Endothelial cell of umbilical vein (primary cell): ENCODE data around the gene AGMO. TPM values are rescaled to one million over a fixed set of nuclear protein-coding genes. Genes with fewer than 3 reads are reported as not detected.

Experiments used
- BruUV-seq: library from RNA; stranded (reverse); fragments of 400-500 nt; replicated peaks from 2 replicates; lab custom pipeline; 2021; lab: Mats Ljungman, UMichigan
- CTCF ChIA-PET: fragments of 300-600, 350-600 bp; sonication (Branson Sonifier 250); formaldehyde crosslinking; loops from one replicate; lab custom pipeline; 2021; ENCODE audit warnings: antibody characterized with exemption, inconsistent platforms; lab: Charles Lee
- POLR2A ChIA-PET: fragments of 300-600, 350-600 bp; sonication (Branson Sonifier 250); formaldehyde crosslinking; loops from one replicate; lab custom pipeline; 2021; ENCODE audit warnings: antibody characterized with exemption, inconsistent platforms; lab: Charles Lee
- DNase-seq: peaks from one replicate; pipeline ENCODE4 v3.0.0-alpha.2; 2011; ENCODE audit warnings: low read depth, low spot score
- FAIRE-seq: peaks from 2 replicates; lab custom pipeline; 2011; peaks lifted over from hg19 to GRCh38; lab: Jason Lieb, UNC
- H2AFZ ChIP-seq: 2 replicates; pipeline ENCODE4 v1.6.0; 2012; ENCODE audit warnings: low read depth, low read length, control low read depth, inconsistent platforms
- H3K27ac ChIP-seq: 2 replicates; pipeline ENCODE4 v1.5.1; 2011; ENCODE audit warnings: low read depth, mild to moderate bottlenecking, control low read depth, low read length, moderate library complexity; ENCODE audit not compliant: insufficient read depth
- H3K27me3 ChIP-seq, 2 experiments: 2 replicates each; pipeline versions ENCODE4 v1.6.0 to v1.6.1; 2011; ENCODE audit warnings: low read length in 2 of 2, mixed read lengths in 1 of 2; ENCODE audit not compliant: control insufficient read depth in 2 of 2, insufficient read depth in 2 of 2
- H3K36me3 ChIP-seq, 2 experiments: 2 replicates in 1 of 2; 3 replicates in 1 of 2; pipeline ENCODE4 v1.5.1; 2011; ENCODE audit warnings: low read length in 2 of 2, mild to moderate bottlenecking in 1 of 2, moderate library complexity in 1 of 2; ENCODE audit not compliant: control insufficient read depth in 2 of 2, insufficient read depth in 2 of 2; ENCODE audit errors: extremely low read depth in 1 of 2
- H3K4me1 ChIP-seq: 3 replicates; pipeline ENCODE4 v1.5.1; 2011; ENCODE audit warnings: mild to moderate bottlenecking, low read length; ENCODE audit not compliant: control insufficient read depth, insufficient read depth; ENCODE audit errors: extremely low read depth
- H3K4me2 ChIP-seq: 2 replicates; pipeline ENCODE4 v1.6.1; 2011; ENCODE audit warnings: low read length, control low read depth, mixed read lengths; ENCODE audit not compliant: insufficient read depth
- H3K4me3 ChIP-seq, 3 experiments: fragments of 200-600 bp in 1 of 3; sonication (generic), shearing (Covaris generic) in 1 of 3; replicated peaks in 1 of 3; 2 replicates each; pipeline ENCODE4 v1.5.1; 2011 to 2016; ENCODE audit warnings: control low read depth in 3 of 3, low read length in 3 of 3, mild to moderate bottlenecking in 2 of 3, inconsistent platforms in 1 of 3, low read depth in 1 of 3, moderate library complexity in 1 of 3; ENCODE audit not compliant: insufficient read depth in 1 of 3
- H3K79me2 ChIP-seq: 2 replicates; pipeline ENCODE4 v1.6.0; 2012; ENCODE audit warnings: low read length, inconsistent platforms; ENCODE audit not compliant: control insufficient read depth, insufficient read depth
- H3K9ac ChIP-seq: replicated peaks from 2 replicates; pipeline ENCODE3; 2011; ENCODE audit warnings: low read length, control low read depth; ENCODE audit not compliant: insufficient read depth; ENCODE audit errors: extremely low read depth
- H3K9me1 ChIP-seq: replicated peaks from 3 replicates; pipeline ENCODE4 v1.6.0; 2011; ENCODE audit warnings: mild to moderate bottlenecking, low read length; ENCODE audit not compliant: control insufficient read depth, insufficient read depth; ENCODE audit errors: extremely low read depth
- H3K9me3 ChIP-seq: replicated peaks from 2 replicates; pipeline ENCODE4 v1.5.1; 2012; ENCODE audit warnings: low read length, inconsistent platforms; ENCODE audit not compliant: control insufficient read depth, insufficient read depth
- H4K20me1 ChIP-seq: replicated peaks from 2 replicates; pipeline ENCODE3; 2011; ENCODE audit warnings: mild to moderate bottlenecking, low read length; ENCODE audit not compliant: control insufficient read depth, insufficient read depth; ENCODE audit errors: extremely low read depth
- CTCF ChIP-seq, 2 donors: IDR thresholded peaks; 1 replicate in 1 of 2; 2 replicates in 1 of 2; pipeline ENCODE4 v1.5.1; 2011; ENCODE audit warnings: low read length in 2 of 2, mild to moderate bottlenecking in 2 of 2, moderate library complexity in 2 of 2, control low read depth in 1 of 2, inconsistent platforms in 1 of 2, low read depth in 1 of 2; ENCODE audit not compliant: insufficient read depth in 1 of 2; ENCODE audit errors: extremely low read depth in 1 of 2
- EZH2 ChIP-seq: IDR thresholded peaks from 2 replicates; pipeline ENCODE4 v1.6.1; 2012; ENCODE audit warnings: borderline replicate concordance, low read depth, mild to moderate bottlenecking, moderate library complexity, low read length, inconsistent platforms; ENCODE audit not compliant: severe bottlenecking
- FOS ChIP-seq: IDR thresholded peaks from 2 replicates; pipeline ENCODE4 v1.6.1; 2011; ENCODE audit warnings: mild to moderate bottlenecking, low read length, moderate library complexity, borderline replicate concordance; ENCODE audit not compliant: insufficient read depth
- GATA2 ChIP-seq: IDR thresholded peaks from 2 replicates; pipeline ENCODE4 v1.7.0; 2011; ENCODE audit warnings: low read depth, mild to moderate bottlenecking, moderate library complexity, mixed read lengths, low read length; ENCODE audit not compliant: insufficient read length, insufficient read depth
- JUN ChIP-seq: IDR thresholded peaks from 2 replicates; pipeline ENCODE4 v1.6.1; 2011; ENCODE audit warnings: borderline replicate concordance, low read depth; ENCODE audit not compliant: insufficient read length, insufficient read depth
- MAX ChIP-seq: IDR thresholded peaks from 2 replicates; pipeline ENCODE4 v1.6.1; 2011; ENCODE audit not compliant: insufficient read depth, insufficient read length
- MYC ChIP-seq: IDR thresholded peaks from one replicate; pipeline ENCODE4 v1.6.1; 2011; ENCODE audit warnings: mild to moderate bottlenecking, low read depth, low read length
- POLR2A ChIP-seq: IDR thresholded peaks from 2 replicates; pipeline ENCODE4 v1.6.1; 2012; ENCODE audit warnings: low read depth, mild to moderate bottlenecking, control low read depth, low read length
- POLR2AphosphoS5 ChIP-seq: IDR thresholded peaks from 2 replicates; pipeline ENCODE4 v1.6.1; 2012; ENCODE audit warnings: low read depth, mild to moderate bottlenecking, control low read depth, low read length, moderate library complexity; ENCODE audit not compliant: insufficient read depth
- dilution Hi-C: fragments of 300-500 bp; cut with MboI; formaldehyde crosslinking; loops from one replicate; pipeline ENCODE4 v1.15.0; 2019; ENCODE audit warnings: low sequenced_read_pairs; ENCODE audit not compliant: extremely low pct_ligation_motif_present
- intact Hi-C: fragments of 100-400 bp; cut with micrococcal nuclease; formaldehyde crosslinking; loops from one replicate; pipeline ENCODE4 v1.10.0; 2022
- polyA plus RNA-seq, 4 experiments: library from polyadenylated mRNA; depleted of rRNA in 3 of 4; stranded (reverse) in 3 of 4; unstranded in 1 of 4; fragments of >200 nt; gene quantifications; 2 replicates each; pipeline versions ENCODE4 v1.2.1 to v1.2.3, GENCODE V29; 2011 to 2012; ENCODE audit warnings: missing spikeins in 1 of 4
- total RNA-seq: library from RNA; stranded (reverse); gene quantifications from 2 replicates; pipeline ENCODE4 v1.2.3, GENCODE V29; 2021

The AGMO gene
- total and polyA plus RNA-seq, 2 donors (not counting 3 experiments of a cell fraction or from before 2014, with no cell fraction given), result 0.23 to 0.40 TPM

DNA sequence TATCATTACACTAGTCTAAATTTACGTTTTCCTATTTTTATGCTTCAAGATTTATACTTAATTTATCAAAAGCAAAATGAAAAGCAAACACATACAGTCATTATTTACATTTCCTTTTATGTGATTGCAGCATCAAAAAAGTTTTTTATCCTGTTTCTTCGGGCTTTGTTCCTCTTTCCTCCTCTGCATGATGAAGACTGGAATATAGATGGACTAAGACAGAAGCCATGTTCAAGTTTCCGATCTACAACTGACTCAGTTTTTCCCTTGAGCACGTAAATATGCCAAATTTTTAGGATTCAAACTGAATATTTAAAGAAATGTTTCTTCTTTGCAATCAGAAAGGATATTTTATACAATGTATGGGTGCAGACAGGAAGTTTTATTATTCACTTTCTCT lies 385.7 kb downstream of the AGMO start:
- dilution Hi-C loops (no loop called here), intact Hi-C loops (loop anchor here (5.0 kb wide), 1 partner anchor 74 kb away; no protein-coding TSS in a partner anchor)
- no peak for FAIRE-seq
- TF ChIP-seq POLR2A (no peak), CTCF (IDR thresholded peaks at IDR 0.05; ENCODE audit: extremely low read depth in 1 of 2, insufficient read depth in 1 of 2, low read depth in 1 of 2, low read length in 2 of 2) (no peak), GATA2 (no peak)
- H3K9me3 ChIP-seq, result no peaks in the 10 kb centered on the region
- H3K4me1 ChIP-seq, result no peaks in the 10 kb centered on the region
- CTCF ChIA-PET, result no interaction called here
- H3K9me1 ChIP-seq, result no peaks in the 10 kb centered on the region
- H3K36me3 ChIP-seq, result no peaks in the 10 kb centered on the region
- BruUV-seq, result no TSS peak
- H3K9ac ChIP-seq, result no peak overlapping the region
- no peak for DNase-seq
- POLR2A ChIA-PET, result no interaction called here
- no peak overlapping the region for H2AFZ ChIP-seq
- H3K4me2 ChIP-seq, result no peak overlapping the region
- no peaks in the 10 kb centered on the region for H3K27me3 ChIP-seq
- no peak overlapping the region for H3K27ac ChIP-seq
- no peaks in the 10 kb centered on the region for H4K20me1 ChIP-seq
- no peaks in the 10 kb centered on the region for H3K79me2 ChIP-seq
- H3K4me3 ChIP-seq, result no peak overlapping the region

- CTCF ChIA-PET, result interaction anchor here (1.2 kb wide), 1 partner anchor 159 kb away, joined by 3 read pairs; no protein-coding TSS in a partner anchor
- no TSS peak for BruUV-seq
- POLR2A ChIA-PET, result no interaction called here
- H3K4me2 ChIP-seq, result no peak overlapping the region
- no peaks in the 10 kb centered on the region for H3K4me1 ChIP-seq
- no peaks in the 10 kb centered on the region for H3K9me1 ChIP-seq
- no peak for DNase-seq
- intact Hi-C loops, result loop anchor here (5.0 kb wide), 1 partner anchor 73 kb away; no protein-coding TSS in a partner anchor
- no peaks in the 10 kb centered on the region for H3K79me2 ChIP-seq
- H3K9ac ChIP-seq, result no peak overlapping the region
- no peak overlapping the region for H2AFZ ChIP-seq
- H3K27me3 ChIP-seq, result no peaks in the 10 kb centered on the region
- no peak for FAIRE-seq
- no peaks in the 10 kb centered on the region for H3K9me3 ChIP-seq
- TF ChIP-seq FOS, result no peak
- TF ChIP-seq POLR2A, result no peak
- TF ChIP-seq MYC, result no peak
- no peak for TF ChIP-seq MAX
- TF ChIP-seq GATA2, result no peak
- no peak for TF ChIP-seq JUN
- no peak for TF ChIP-seq EZH2
- no peak for TF ChIP-seq POLR2AphosphoS5
- TF ChIP-seq CTCF (IDR thresholded peaks at IDR 0.05; ENCODE audit: extremely low read depth in 1 of 2, insufficient read depth in 1 of 2, low read depth in 1 of 2, low read length in 2 of 2), result no peak
- no peaks in the 10 kb centered on the region for H3K36me3 ChIP-seq
- dilution Hi-C loops, result no loop called here
- no peak overlapping the region for H3K4me3 ChIP-seq
- H4K20me1 ChIP-seq, result no peaks in the 10 kb centered on the region
- no peak overlapping the region for H3K27ac ChIP-seq
Measured at GRCh38 chr7:15175152-15175551, 386.7 kb downstream of the AGMO start.
